ENCODE results near the gene RNF13. TPM values are rescaled to one million over a fixed set of nuclear protein-coding genes. Genes with fewer than 3 reads are reported as not detected.

Gene RNF13
- total RNA-seq, 1 experiment from 2014 or later = 28.9 TPM

DNA sequence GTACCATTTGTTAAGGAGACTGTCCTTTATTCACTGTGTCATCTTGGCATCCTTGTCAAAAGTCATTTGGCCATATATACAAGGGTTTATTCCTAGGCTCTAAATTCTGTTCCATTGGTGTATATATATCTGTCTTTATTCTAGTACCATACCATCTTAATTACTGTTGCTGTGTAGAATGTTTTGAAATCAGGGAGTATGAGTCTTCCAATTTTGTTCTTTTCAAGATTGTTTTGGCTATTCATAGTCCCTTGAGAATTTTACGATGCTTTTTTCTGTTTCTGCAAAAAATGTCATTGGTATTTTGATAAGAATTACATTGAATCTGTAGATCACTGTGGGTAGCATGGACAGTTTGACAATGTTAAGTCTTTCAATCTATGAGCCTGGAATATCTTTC, 128.9 kb downstream of the RNF13 start:
- no peak for DNase-seq (ENCODE audit: low spot score)
- no peak for TF ChIP-seq CREB1 (CRISPR knock-in tag; IDR thresholded peaks at IDR 0.05)
- no peak for TF ChIP-seq NFYB (CRISPR knock-in tag; conservative IDR thresholded peaks at IDR 0.05; ENCODE audit: low read depth)
- TF ChIP-seq, protein P1, sequence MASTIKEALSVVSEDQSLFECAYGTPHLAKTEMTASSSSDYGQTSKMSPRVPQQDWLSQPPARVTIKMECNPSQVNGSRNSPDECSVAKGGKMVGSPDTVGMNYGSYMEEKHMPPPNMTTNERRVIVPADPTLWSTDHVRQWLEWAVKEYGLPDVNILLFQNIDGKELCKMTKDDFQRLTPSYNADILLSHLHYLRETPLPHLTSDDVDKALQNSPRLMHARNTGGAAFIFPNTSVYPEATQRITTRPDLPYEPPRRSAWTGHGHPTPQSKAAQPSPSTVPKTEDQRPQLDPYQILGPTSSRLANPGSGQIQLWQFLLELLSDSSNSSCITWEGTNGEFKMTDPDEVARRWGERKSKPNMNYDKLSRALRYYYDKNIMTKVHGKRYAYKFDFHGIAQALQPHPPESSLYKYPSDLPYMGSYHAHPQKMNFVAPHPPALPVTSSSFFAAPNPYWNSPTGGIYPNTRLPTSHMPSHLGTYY (CRISPR knock-in tag; IDR thresholded peaks at IDR 0.05) = no peak
- no peak for TF ChIP-seq TEAD4 (CRISPR knock-in tag; IDR thresholded peaks at IDR 0.05)
- TF ChIP-seq, protein P2, sequence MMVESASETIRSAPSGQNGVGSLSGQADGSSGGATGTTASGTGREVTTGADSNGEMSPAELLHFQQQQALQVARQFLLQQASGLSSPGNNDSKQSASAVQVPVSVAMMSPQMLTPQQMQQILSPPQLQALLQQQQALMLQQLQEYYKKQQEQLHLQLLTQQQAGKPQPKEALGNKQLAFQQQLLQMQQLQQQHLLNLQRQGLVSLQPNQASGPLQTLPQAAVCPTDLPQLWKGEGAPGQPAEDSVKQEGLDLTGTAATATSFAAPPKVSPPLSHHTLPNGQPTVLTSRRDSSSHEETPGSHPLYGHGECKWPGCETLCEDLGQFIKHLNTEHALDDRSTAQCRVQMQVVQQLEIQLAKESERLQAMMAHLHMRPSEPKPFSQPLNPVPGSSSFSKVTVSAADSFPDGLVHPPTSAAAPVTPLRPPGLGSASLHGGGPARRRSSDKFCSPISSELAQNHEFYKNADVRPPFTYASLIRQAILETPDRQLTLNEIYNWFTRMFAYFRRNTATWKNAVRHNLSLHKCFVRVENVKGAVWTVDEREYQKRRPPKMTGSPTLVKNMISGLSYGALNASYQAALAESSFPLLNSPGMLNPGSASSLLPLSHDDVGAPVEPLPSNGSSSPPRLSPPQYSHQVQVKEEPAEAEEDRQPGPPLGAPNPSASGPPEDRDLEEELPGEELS (CRISPR knock-in tag; IDR thresholded peaks at IDR 0.05) = no peak
- TF ChIP-seq, protein P3, sequence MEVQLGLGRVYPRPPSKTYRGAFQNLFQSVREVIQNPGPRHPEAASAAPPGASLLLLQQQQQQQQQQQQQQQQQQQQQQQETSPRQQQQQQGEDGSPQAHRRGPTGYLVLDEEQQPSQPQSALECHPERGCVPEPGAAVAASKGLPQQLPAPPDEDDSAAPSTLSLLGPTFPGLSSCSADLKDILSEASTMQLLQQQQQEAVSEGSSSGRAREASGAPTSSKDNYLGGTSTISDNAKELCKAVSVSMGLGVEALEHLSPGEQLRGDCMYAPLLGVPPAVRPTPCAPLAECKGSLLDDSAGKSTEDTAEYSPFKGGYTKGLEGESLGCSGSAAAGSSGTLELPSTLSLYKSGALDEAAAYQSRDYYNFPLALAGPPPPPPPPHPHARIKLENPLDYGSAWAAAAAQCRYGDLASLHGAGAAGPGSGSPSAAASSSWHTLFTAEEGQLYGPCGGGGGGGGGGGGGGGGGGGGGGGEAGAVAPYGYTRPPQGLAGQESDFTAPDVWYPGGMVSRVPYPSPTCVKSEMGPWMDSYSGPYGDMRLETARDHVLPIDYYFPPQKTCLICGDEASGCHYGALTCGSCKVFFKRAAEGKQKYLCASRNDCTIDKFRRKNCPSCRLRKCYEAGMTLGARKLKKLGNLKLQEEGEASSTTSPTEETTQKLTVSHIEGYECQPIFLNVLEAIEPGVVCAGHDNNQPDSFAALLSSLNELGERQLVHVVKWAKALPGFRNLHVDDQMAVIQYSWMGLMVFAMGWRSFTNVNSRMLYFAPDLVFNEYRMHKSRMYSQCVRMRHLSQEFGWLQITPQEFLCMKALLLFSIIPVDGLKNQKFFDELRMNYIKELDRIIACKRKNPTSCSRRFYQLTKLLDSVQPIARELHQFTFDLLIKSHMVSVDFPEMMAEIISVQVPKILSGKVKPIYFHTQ (CRISPR knock-in tag; IDR thresholded peaks at IDR 0.05) = no peak
- no peak for TF ChIP-seq ZNF232 (CRISPR knock-in tag; IDR thresholded peaks at IDR 0.05)
- TF ChIP-seq, protein P4, sequence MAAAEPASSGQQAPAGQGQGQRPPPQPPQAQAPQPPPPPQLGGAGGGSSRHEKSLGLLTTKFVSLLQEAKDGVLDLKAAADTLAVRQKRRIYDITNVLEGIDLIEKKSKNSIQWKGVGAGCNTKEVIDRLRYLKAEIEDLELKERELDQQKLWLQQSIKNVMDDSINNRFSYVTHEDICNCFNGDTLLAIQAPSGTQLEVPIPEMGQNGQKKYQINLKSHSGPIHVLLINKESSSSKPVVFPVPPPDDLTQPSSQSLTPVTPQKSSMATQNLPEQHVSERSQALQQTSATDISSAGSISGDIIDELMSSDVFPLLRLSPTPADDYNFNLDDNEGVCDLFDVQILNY (CRISPR knock-in tag; IDR thresholded peaks at IDR 0.05) = no peak
- no peak for TF ChIP-seq TCF7 (CRISPR knock-in tag; IDR thresholded peaks at IDR 0.05; ENCODE audit: low read depth)
- TF ChIP-seq IRF2 (CRISPR knock-in tag; IDR thresholded peaks at IDR 0.05; ENCODE audit: borderline replicate concordance, low read depth) = no peak
- TF ChIP-seq FOXJ3 (CRISPR knock-in tag; IDR thresholded peaks at IDR 0.05; ENCODE audit: borderline replicate concordance) = no peak
- TF ChIP-seq ZNF416 (CRISPR knock-in tag; IDR thresholded peaks at IDR 0.05) = no peak
- no peak for TF ChIP-seq GTF2I (CRISPR knock-in tag; conservative IDR thresholded peaks at IDR 0.05)
- no peak for TF ChIP-seq MYBL2 (CRISPR knock-in tag; IDR thresholded peaks at IDR 0.05)
- TF ChIP-seq, protein P5, sequence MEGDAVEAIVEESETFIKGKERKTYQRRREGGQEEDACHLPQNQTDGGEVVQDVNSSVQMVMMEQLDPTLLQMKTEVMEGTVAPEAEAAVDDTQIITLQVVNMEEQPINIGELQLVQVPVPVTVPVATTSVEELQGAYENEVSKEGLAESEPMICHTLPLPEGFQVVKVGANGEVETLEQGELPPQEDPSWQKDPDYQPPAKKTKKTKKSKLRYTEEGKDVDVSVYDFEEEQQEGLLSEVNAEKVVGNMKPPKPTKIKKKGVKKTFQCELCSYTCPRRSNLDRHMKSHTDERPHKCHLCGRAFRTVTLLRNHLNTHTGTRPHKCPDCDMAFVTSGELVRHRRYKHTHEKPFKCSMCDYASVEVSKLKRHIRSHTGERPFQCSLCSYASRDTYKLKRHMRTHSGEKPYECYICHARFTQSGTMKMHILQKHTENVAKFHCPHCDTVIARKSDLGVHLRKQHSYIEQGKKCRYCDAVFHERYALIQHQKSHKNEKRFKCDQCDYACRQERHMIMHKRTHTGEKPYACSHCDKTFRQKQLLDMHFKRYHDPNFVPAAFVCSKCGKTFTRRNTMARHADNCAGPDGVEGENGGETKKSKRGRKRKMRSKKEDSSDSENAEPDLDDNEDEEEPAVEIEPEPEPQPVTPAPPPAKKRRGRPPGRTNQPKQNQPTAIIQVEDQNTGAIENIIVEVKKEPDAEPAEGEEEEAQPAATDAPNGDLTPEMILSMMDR (IDR thresholded peaks at IDR 0.05) = no peak
- Mint-ChIP-seq H3K4me3 (no peak overlapping the region), H3K9me3 (peaks cover 41% of the 10 kb centered on the region), H3K27ac (no peak overlapping the region), H3K27me3 (ENCODE audit: low read depth) (no peaks in the 10 kb centered on the region; the same call in 1 of the 2 replicates), H3K36me3 (peaks cover 50% of the 10 kb centered on the region), H3K4me1 (no peaks in the 10 kb centered on the region)
- ChIA-PET CTCF (no interaction called here), POLR2A (no interaction called here)
- no peak for ATAC-seq

DNA sequence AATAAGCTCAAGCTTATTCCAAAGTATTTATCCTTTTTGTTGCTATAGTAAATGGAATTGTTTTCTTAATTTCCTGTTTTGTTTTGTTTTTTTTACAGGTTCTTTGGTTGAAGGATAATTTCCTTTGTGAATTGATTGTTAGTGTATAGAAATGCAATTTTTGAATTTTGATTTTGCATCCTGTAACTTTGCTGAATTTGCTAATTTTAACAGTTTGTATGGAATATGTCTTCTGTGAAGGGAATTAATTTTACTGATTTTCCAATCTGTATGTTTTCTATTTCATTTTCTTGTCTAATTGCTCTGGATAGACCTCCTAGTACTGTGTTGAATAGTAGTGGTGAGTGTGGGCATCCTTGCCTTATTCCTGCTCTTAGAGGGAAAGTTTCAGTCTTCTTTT, 129.4 kb downstream of the RNF13 start:
- Mint-ChIP-seq H3K4me1 (no peaks in the 10 kb centered on the region), H3K4me3 (no peak overlapping the region), H3K27ac (no peak overlapping the region), H3K9me3 (peaks cover 45% of the 10 kb centered on the region), H3K27me3 (ENCODE audit: low read depth) (no peaks in the 10 kb centered on the region; the same call in 1 of the 2 replicates), H3K36me3 (peaks cover 55% of the 10 kb centered on the region)
- ATAC-seq = no peak
- CTCF ChIA-PET = no interaction called here
- no peak for DNase-seq (ENCODE audit: low spot score)
- POLR2A ChIA-PET = no interaction called here
- no peak for TF ChIP-seq JAZF1 (CRISPR knock-in tag; IDR thresholded peaks at IDR 0.05)
- TF ChIP-seq, protein P3 (CRISPR knock-in tag; IDR thresholded peaks at IDR 0.05) = no peak
- TF ChIP-seq MYBL2 (CRISPR knock-in tag; IDR thresholded peaks at IDR 0.05) = no peak
- TF ChIP-seq, protein P5 (IDR thresholded peaks at IDR 0.05) = no peak
- TF ChIP-seq, protein P6, sequence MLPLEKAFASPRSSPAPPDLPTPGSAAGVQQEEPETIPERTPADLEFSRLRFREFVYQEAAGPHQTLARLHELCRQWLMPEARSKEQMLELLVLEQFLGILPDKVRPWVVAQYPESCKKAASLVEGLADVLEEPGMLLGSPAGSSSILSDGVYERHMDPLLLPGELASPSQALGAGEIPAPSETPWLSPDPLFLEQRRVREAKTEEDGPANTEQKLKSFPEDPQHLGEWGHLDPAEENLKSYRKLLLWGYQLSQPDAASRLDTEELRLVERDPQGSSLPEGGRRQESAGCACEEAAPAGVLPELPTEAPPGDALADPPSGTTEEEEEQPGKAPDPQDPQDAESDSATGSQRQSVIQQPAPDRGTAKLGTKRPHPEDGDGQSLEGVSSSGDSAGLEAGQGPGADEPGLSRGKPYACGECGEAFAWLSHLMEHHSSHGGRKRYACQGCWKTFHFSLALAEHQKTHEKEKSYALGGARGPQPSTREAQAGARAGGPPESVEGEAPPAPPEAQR (CRISPR knock-in tag; IDR thresholded peaks at IDR 0.05) = no peak
- no peak for TF ChIP-seq NR2C2 (CRISPR knock-in tag; IDR thresholded peaks at IDR 0.05)
- TF ChIP-seq, protein P1 (CRISPR knock-in tag; IDR thresholded peaks at IDR 0.05) = no peak

Data from WTC11 (cell line).